ENCODE data around the gene CRACR2B.

The CRACR2B gene

DNA sequence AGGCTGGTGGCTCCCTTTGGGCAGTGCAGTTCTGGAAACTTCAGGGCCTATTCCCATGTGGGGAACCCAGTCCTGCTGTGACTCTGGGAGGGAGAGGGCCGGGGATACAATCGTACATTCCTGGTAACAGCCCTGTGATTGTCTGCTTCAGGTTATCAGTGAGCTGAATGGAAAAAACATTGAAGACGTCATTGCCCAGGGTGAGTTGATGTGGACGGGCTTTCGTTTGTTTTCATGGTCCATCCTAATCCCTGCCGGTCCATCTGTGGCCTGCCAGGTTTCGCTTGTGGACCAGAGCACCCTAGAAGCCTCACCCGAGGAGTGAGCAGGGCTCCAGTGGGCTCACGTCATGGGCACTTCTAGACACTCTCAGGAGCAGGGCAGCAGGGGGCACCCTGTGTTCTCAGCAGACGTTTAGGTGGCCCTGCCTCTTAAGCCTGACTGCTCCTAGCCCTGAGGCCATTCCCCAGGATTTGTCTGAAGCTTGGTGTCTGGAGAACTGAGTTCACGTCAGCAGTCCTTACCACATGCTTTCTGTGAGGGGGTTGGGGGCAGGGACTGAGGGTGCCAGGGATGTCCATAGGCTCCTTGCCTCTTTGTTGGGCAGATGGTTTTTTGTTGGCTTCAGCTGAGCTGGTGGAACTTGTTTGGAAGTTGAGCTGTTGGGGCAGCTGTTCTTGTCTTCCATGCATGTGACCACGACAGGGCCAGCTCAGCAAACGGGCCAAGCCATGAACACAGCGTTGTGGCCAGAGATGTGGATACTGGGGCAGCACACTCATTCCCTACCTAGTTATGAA lies 16.1 kb upstream of the CRACR2B start:
- DNase-seq = peak in 1 of 2 experiments; percentile 7

DNA sequence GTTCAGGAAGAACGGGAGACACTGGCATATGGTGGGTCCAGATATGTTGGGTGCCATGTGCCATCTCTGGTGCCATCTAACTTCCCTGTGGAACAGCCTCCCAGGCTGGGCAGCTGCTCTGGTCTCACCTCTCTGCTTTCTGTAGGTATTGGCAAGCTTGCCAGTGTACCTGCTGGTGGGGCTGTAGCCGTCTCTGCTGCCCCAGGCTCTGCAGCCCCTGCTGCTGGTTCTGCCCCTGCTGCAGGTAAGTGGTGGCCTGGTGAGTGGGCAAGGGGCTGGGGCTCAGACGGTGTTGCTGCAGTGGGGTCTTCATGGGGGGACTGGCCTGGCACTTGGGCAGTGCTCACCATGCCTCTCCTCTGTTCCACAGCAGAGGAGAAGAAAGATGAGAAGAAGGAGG lies 15.3 kb upstream of the CRACR2B start:
- no peak for DNase-seq

DNA sequence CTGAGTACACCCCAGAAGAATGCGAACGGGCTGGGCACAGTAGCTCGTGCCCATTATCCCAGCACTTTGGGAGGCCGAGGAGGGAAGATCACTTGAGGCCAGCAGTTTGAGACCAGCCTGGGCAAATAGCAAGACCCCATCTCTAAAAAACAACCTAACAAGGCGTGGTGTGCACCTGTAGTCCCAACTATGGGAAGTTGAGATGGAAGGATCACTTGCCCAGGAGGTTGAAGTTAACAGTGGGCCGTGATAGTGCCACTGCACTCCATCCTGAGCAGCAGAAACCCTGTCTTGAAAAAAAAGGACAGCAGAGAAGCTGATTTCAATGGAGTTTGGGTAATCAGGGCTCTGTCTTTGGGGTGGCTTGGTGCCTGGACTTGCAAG lies 14.7 kb upstream of the CRACR2B start:
- no peak for DNase-seq

DNA sequence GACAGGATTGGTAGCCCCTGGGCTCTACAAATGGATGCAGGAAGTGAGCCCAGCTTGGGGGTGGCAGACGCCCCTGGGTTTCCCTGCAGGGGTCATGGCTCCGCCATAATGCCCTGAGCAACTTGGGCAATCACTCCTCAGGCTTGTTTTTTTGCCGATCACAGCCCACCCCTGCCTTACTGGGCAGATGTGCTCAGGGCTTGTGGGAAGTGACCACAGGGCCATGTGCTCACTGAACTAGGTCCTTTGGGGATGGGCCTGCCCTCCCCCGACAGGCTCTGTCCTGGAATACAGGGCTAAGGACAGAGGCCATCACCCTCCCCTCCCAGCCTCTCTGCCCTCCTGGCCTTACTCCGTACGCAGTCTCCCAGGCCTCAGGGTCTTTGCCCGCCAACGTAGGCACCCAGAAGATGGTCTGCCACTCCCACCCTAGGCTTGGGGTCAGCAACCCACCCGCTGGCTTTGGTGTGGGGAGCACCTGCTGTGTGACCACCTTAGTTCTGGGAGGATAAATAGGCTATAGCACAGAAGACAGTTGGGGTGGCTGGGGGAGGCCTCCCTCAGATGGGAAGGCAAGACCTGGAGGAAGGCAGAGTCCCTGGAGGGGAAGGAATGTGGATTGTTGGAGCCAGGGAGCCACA lies 14.1 kb upstream of the CRACR2B start:
- no peak for DNase-seq

DNA sequence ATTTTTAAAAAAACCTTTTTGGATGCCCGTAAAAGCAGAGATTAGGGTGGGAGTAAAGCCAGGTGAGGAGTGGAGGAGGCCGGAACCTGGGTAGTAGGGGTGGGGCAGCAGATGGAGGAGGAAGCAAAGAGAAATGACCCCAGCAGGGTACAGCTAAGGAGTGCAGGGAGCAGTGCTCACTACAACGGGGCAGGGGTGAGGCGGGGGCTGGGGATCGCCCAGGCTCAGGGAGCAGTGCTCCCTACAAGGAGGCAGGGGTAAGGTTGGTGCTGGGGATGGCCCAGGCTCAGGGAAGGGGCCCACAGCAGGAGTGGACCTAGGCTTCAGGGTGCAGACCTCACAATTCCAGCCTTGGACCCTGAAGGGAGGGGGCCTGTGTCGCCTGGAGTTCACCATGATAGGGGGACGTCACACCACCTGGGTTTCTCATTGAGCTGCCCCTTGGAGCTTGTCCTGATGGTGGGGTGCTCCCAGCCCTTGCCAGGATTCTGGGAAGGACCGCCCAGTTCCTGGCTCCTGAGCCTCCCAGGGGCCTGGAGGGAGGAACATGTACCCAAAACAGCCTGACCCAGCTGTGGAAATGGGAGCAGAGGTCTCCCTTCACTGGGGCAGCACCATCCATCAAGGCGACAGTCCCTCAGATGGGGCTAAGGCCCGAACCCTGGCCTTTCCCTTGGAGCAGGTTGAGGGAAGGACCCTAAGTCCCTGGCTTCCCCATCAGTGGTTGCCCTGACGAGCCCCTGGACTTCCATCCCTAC lies 11.9 kb upstream of the CRACR2B start:
- no peak for DNase-seq

DNA sequence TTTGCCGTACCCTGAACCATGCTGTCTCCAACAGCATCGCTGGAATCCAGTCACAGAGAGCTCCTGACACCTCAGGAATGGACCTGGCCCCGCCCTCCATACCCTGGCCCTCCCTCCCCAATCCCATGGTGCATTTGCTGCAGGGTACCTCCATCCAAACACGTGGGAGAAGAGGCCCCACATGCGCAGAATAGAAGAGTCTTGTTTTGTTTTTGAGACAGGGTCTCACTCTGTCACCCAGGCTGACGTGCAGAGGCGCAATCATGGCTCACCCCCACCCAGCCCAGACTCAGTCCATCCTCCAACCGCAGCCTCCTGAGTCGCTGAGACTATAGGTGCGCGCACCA lies 11.3 kb upstream of the CRACR2B start:
- DNase-seq = no peak

DNA sequence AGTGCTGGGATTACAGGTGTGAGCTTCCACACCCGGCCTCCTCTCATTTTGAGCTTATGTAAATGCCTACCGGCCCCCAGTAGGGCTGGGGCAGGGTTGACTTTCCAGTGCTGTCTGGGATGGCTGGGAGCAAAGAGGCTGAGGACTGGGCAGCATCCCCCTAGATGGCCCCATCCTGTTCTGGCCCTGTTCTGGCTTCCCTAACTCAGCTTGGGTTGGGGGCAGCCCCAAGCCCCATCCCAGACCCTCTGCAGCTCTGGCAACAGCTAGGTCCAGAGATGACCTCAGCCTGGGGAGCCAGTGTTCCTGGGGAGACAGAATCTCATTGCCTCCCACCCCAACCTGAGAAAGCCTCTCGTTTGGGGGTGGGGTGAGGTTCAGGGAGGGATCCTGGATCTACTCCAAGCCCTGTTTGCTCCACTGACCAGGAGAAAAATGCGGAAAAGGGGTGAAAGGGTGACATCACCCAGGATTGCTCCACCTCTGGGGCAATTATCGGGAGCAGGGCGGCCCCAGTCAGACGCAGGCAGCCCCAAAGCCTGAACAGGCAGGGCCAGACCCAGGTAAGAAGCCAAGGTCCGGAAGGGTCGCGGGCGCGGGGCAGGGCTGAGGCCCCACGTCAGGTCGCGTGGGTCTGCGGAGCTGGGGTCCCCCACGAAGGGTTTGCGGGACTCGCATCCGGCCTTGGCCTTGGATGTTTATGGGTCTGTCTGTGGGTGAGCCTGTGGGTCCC lies 9.2 kb upstream of the CRACR2B start, which contains the start of gene PNPLA2:
Gene PNPLA2, plus strand, starts transcription at position 519 of the 733 bp plus-strand sequence. CDS start 805 bp downstream, outside the sequence.
- no peak for DNase-seq

DNA sequence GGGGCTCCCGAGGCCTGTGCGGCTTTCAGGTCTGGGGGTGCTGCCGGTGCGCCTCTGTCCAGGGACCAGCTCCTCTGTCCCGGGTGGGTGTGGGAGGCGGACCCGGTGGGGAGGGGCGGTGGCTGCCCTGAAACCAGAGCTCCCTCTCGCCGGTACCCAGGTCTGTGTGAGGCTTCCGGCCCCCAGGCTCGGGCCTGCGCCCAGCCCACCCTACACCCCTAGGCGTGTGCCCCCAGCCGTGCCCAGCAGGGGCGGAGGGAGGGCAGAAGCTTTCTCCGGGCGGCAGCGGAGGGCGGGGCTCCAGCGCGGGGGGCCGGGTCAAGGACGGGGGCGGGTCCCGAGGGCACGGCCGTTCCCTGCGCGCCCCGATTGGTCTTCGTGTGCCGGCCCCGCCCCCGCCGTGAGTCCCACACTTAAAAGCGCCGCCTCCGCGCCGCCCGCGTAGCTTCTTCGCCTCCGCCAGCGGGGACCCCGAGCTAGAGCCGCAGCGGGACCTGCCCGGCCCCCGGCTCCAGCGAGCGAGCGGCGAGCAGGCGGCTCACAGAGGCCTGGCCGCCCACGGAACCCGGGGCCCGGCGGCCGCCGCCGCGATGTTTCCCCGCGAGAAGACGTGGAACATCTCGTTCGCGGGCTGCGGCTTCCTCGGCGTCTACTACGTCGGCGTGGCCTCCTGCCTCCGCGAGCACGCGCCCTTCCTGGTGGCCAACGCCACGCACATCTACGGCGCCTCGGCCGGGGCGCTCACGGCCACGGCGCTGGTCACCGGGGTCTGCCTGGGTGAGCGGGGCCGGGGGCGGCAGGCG lies 8.4 kb upstream of the CRACR2B start:
- peak; percentile 69 to 85 for DNase-seq

DNA sequence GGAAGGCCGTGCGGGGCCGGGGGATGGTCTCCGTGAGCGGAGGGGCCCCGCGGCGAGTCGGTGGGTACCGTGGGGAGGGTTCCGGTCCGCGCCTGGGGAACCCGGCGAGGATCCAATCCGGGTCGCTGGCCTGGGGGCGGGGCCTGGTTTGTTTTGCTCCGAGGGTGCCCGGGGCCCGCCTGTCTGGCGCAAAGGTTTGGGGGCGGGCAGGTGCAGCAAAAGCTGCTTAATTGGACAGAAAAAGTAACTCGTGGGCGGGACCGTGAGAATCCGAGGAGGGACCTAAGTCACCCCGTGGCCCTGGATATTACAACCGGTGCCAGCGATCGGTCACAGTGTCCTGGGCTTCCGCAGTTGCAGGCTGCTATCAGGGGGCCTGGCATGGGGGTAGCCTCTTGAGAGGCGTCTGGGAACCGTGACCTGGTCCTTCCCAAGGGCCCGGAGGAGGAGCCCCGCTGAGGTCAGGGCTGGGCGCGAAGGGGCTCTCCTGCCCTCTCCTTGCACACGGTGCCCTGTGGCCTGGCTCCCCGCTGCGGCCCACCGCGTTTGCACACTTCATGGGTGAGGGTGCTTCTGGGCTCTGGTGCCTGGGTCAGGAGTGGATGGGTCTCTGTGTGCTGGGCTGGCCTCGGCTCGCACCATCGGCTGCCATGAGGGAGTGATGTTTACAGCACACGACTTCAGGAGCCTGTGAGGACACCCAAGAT lies 7.6 kb upstream of the CRACR2B start:
- DNase-seq = peak; percentile 87 to 89

DNA sequence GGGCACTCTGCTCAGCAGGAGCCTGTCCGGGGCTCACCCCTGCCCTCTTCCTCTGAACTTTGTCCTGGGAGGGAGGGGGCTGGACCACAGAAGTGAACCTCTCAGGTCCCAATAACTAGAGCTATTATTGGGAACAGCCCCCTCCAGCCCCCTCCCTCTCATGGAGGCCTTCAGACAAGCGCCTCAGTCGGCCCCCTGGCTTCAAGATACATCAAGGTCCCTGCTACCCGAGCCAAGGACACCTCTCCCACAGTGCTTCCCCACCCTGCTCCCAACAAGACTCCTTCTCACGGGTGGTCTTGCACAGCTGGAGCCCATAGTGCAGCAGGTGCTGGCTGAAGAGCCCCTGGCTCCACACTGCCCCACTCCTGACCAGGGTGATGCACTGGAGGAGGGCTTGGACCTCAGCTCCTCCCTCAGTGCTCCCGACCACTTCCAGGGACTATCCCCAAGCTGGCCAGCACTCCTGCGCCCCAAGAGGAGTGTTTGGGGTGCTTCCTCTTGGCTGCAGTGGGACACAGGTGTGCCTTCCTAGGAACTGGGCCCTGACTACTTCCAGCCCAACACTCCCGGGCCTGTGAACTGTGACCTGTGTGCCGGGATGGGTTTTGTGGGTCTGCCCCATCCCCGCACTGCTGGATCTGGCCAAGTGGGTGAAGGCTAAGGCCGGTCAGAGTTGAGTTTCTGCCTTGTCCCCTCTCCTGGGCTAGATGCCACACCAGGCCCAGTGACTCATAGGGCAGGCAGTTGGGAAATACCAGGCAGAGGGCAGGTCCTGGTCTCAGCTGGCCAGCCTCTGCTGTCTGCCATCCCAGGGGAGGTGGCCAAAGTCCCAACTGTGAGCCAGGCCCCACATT lies 6.8 kb upstream of the CRACR2B start:
- peak; percentile 78 to 83 for DNase-seq

DNA sequence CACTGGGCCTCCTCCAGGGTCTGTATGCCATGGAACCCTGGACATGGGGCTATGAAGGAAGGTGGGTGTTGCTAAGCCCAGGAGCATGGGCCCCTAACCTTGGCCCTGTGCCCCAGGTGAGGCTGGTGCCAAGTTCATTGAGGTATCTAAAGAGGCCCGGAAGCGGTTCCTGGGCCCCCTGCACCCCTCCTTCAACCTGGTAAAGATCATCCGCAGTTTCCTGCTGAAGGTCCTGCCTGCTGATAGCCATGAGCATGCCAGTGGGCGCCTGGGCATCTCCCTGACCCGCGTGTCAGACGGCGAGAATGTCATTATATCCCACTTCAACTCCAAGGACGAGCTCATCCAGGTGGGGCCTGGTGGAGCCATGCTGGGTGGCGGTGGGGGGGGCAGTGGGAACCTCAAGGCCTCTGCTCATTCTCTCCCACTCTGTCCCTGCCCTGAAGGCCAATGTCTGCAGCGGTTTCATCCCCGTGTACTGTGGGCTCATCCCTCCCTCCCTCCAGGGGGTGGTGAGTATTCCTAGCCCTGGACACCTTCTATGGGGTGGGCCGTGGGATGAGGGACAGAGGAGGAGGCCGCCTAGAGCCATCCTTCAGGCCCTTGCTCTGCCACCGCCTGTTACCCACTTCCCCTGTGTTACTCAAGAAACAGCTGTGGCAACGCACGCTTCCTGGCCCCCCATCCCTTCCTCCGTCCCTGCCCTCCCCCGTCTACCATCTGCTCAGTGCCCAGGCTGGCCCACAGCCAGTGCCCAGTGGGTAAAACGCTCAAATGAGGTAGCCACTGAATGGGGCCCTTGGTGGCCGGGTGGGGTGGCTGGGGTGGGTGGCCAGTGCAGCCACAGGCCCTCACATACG lies 6.0 kb upstream of the CRACR2B start:
- peak; percentile 83 to 90 for DNase-seq

DNA sequence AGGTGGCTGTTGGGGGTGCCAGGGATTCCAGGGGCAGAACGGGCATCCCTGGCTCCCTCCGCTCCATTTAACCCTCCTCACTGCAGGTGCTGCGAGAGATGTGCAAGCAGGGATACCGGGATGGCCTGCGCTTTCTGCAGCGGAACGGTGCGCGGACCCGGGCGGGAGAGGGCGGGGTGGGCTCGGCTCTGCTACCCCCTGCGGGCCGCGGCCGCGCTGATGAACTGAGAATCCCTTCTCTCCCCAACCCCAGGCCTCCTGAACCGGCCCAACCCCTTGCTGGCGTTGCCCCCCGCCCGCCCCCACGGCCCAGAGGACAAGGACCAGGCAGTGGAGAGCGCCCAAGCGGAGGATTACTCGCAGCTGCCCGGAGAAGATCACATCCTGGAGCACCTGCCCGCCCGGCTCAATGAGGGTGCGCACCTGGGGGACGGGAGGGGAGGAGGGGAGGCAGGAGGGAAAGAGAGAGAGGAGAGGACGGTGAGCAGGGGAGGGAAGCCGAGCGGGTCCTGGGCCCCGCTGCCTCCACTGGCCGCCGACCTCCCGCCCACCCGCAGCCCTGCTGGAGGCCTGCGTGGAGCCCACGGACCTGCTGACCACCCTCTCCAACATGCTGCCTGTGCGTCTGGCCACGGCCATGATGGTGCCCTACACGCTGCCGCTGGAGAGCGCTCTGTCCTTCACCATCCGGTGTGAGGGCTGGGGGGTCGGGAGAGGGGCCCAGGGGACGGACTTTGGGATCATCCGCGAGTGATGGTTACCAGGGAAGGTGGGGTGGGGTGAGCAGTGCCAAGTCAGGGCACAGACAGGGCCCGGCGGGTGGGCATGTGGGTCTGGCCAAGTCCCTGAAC lies 4.1 kb upstream of the CRACR2B start:
- no peak for DNase-seq

DNA sequence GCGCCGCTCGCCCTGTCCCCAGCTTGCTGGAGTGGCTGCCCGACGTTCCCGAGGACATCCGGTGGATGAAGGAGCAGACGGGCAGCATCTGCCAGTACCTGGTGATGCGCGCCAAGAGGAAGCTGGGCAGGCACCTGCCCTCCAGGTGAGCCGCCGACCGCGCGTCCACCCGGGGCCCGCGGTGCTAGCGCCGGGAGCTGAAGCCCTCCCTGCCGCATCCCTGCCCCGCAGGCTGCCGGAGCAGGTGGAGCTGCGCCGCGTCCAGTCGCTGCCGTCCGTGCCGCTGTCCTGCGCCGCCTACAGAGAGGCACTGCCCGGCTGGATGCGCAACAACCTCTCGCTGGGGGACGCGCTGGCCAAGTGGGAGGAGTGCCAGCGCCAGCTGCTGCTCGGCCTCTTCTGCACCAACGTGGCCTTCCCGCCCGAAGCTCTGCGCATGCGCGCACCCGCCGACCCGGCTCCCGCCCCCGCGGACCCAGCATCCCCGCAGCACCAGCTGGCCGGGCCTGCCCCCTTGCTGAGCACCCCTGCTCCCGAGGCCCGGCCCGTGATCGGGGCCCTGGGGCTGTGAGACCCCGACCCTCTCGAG lies 3.3 kb upstream of the CRACR2B start:
- DNase-seq = no peak

DNA sequence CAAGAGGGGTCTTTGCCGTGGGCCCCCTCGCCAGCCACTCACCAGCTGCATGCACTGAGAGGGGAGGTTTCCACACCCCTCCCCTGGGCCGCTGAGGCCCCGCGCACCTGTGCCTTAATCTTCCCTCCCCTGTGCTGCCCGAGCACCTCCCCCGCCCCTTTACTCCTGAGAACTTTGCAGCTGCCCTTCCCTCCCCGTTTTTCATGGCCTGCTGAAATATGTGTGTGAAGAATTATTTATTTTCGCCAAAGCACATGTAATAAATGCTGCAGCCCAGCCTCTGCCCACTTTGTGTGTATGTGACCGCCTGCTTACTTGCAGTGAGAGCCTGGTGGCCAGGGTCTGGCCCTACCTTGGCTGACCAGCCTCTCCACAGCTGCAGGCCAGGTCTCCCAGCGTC lies 2.8 kb upstream of the CRACR2B start:
- DNase-seq = no peak

DNA sequence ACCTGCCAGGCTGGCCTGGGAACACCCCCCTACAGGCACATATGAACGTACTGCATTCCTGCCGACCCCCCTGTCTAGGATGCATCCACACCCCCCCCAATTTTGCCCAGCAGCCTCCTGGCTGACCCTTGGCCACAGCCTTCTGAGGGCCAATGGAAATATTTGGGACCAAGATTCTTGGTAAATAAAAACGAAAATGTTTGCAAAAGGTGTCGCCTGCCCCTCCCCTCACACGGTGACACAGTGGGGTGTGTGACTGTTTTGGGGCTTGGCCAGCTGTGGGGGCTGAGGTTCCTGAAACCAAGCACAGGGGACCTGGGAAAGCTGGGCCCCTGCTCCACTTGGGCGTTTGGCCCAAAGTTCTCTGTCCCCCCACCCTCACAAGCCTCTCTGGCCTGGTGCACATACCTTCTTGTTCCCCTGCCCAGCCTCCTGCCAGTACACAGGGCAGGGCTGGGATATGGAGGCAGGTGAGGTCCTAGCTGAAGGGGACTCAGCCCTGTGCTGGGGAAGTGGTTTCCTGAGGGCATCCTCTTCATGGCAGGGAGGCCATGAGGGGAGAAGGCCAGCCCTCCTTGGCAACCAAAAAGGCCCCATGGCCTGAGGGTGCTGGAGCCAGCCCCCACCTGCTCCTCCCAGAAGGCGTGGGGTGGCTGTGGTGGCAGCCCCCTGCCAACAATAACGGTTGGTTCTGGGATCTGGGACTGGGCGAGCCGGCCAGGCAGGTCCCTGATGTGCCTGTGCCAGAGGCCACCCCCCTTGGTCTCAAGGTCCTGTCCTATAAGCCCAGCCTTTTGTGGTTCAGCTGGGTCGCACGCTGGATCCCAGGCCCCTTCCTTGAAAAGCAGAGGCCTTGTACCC lies 2.1 kb upstream of the CRACR2B start:
- no peak for DNase-seq

DNA sequence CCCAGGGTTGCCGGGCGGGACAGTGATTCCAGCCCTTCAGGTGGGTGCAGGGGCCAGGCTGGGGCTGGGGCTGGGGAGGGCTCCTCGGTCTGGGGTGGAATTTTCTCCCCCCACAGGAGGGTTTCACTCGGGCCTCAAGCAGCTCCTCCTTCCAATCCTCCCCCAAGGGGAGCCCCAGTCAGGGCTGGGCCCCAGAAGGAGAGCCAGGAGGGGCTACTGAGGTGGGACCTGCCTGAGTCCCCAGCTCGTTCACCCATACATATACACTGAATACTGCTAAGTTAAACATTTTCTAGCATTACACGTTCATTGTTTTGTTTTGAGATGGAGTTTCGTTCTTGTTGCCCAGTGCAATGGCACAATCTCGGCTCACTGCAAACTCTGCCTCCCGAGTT lies 1.5 kb upstream of the CRACR2B start:
- DNase-seq = no peak

DNA sequence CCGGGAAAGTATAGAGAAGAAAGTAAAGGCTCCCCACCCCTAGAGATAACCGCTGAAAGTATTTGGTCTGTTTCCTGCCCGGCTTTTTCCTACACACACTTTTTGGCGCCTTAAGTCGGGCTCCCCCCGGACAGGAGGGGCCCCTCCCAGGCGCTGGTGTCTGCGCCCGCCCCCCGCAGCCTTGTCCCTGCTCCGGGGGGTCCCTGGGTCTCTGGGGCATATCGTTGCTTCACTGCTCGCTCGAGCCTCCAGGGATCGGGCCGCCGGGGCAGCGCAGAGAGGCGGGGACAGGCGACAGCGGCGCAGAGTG lies 928 bp upstream of the CRACR2B start:
- DNase-seq = no peak

All from AML-193 (cell line).